GM10248 (cell line): ENCODE results near the gene WDFY2.

Experiments
- CTCF ChIA-PET: fragments of 300-600 bp; sonication (Branson Sonifier 250); formaldehyde crosslinking; extraction: SDS; loops from one replicate; lab custom pipeline; 2021; ENCODE audit warnings: antibody characterized with exemption; lab: Yijun Ruan, JAX
- POLR2A ChIA-PET: fragments of 350-650 bp; sonication (Branson Sonifier 250); formaldehyde crosslinking; extraction: SDS; loops from one replicate; lab custom pipeline; 2020; ENCODE audit warnings: antibody characterized with exemption; lab: Yijun Ruan, JAX
- DNase-seq: peaks from one replicate; pipeline ENCODE4 v3.0.0; 2012; ENCODE audit errors: extremely low spot score
- CTCF ChIP-seq: IDR thresholded peaks from 2 replicates; pipeline ENCODE4 v1.5.1; 2012; ENCODE audit warnings: mild to moderate bottlenecking, low read depth; ENCODE audit errors: extremely low read depth, missing control alignments, control extremely low read depth

Gene WDFY2

DNA sequence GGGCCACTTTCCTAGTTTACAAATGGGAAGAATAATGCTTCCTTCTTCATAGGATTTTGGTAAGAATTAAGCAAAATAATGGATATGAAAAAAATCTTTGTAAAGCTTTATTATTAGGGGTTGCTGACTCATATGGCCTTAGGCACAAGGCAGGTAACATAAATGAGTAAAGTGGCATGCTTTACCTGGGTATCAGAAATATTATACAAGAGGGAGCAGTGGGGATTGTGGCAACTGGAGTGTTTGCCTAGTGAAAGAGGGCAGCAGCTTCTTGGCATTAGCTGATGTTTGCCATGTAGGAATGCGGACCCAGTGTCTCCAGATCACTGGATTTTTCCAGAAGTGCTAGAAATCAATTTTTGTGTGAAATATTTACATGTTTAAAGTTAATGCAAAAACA lies 19.5 kb downstream of the WDFY2 start:
- TF ChIP-seq CTCF: no peak
- DNase-seq: no peak
- POLR2A ChIA-PET: no interaction called here
- CTCF ChIA-PET: no interaction called here

DNA sequence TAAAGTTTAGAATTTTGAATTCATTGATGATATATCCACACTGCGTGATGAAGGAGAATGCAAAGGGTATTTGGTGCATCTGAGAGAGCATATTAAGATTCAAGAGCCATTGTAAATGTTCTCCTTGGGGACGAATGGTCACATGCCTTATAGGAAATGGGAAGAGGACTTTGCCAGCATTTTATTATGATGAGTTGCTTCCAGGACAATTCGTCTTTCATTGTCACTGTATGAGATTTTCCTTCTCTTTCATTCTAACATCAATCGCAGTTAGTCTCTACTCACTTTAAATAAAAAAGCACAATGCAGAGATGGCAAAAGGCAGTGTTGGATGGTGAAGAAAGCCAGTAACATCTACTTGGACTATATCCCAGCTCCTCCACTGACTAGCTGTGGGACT lies 21.4 kb downstream of the WDFY2 start:
- TF ChIP-seq CTCF: no peak
- ChIA-PET CTCF (interaction anchor here (0.9 to 1.4 kb wide), 3 partner anchors 9 to 19 kb away, joined by 3 to 4 read pairs (median 3); no protein-coding TSS in a partner anchor), POLR2A (no interaction called here)
- DNase-seq: no peak

GRCh38 chr13:51607165-51607564 lies 22.9 kb downstream of the WDFY2 start:
- CTCF ChIA-PET: no interaction called here
- no peak for DNase-seq
- POLR2A ChIA-PET: no interaction called here
- no peak for TF ChIP-seq CTCF

DNA sequence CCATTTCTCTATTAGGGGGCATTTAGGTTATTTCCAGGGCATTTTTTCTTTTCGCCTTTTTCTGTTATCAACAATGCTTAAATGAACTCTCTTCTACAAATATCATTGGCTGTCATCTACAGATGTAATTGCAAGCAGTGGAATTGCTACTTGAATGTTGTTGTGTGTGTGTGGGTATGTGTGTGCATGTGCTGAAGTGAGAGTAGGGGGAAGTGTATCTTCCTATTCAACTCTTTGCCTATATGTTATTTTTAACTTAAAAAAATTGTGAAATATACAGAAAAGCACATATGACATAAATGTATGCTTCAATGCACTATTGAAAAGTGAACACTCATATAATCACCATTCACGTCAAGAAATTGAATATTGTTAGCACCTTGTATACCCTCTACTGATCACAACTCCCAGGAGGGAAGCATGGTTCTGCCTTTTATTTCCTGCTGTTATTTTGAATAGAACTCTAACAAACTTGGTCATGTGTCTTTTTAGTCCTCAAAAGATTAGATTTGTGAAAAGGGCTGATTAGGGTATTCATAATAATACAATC lies 24.7 kb downstream of the WDFY2 start:
- CTCF ChIA-PET: interaction anchor here (1.2 to 4.5 kb wide), 3 partner anchors 9 to 188 kb away, joined by 3 to 19 read pairs (median 4); no protein-coding TSS in a partner anchor
- DNase-seq: no peak

GRCh38 chr13:51612867-51613266 lies 28.6 kb downstream of the WDFY2 start:
- POLR2A ChIA-PET: interaction anchor here (3.5 kb wide), 1 partner anchor 160 kb away, joined by 26 read pairs; the partner anchor contains the start of gene INTS6
- TF ChIP-seq CTCF: no peak
- no peak for DNase-seq
- CTCF ChIA-PET: interaction anchor here (0.8 to 4.5 kb wide), 8 partner anchors 10 to 178 kb away, joined by 3 to 19 read pairs (median 4); no protein-coding TSS in a partner anchor

More for the DNA sequence above, 24.7 kb downstream of the WDFY2 start:
- POLR2A ChIA-PET: no interaction called here
- no peak for TF ChIP-seq CTCF

DNA sequence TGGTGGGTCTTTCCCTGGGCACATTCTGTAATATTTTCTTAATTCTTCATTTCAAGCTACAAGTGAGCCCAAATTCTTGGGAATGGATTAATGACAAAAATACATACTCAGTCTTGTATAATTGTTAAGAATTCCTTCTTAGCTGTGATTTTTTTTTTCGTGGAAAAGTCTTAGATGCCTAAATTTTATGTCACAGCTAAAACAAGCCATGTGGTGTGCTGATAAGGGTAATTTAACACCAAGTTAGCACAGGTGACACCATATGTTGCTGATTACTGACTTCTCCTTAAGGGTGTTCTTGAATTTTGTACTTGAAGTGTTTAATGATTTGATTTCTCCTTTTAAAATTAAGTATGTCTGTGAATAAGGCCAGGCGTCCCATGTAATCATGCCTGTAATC lies 29.3 kb downstream of the WDFY2 start:
- CTCF ChIA-PET: interaction anchor here (0.8 to 4.5 kb wide), 8 partner anchors 8 to 179 kb away, joined by 3 to 19 read pairs (median 4); no protein-coding TSS in a partner anchor
- DNase-seq: no peak
- TF ChIP-seq CTCF: no peak
- POLR2A ChIA-PET: interaction anchor here (3.5 kb wide), 1 partner anchor 161 kb away, joined by 26 read pairs; the partner anchor contains the start of gene INTS6
